HepG2 (cell line): ENCODE data around the gene UBA6. TPM values are rescaled to one million over a fixed set of nuclear protein-coding genes. Genes with fewer than 3 reads are reported as not detected.

Source experiments
- ATAC-seq: fragments of 200-7000 bp; cut with Tn5 transposase; 3 replicates; pipeline ENCODE4 v1.9.1; 2020; ENCODE audit warnings: mild to moderate bottlenecking, moderate library complexity
- BruUV-seq: library from RNA; stranded (reverse); fragments of 400-500 nt; replicated peaks from 2 replicates; lab custom pipeline; 2021; lab: Mats Ljungman, UMichigan
- CTCF ChIA-PET: fragments of 300-600 bp; formaldehyde crosslinking; extraction: SDS; loops from one replicate; lab custom pipeline; 2021; ENCODE audit warnings: low total read pairs, inconsistent platforms, low intra/inter-chr PET ratio; lab: Yijun Ruan, JAX
- POLR2A ChIA-PET: fragments of 350-600 bp; sonication (Branson Sonifier 250); formaldehyde crosslinking; loops from one replicate; lab custom pipeline; 2020; ENCODE audit warnings: antibody characterized with exemption, inconsistent platforms; lab: Yijun Ruan, JAX
- DNase-seq: peaks from one replicate; pipeline ENCODE4 v3.0.0-alpha.2; 2015; ENCODE audit warnings: low spot score
- FAIRE-seq: peaks from 3 replicates; lab custom pipeline; 2011; peaks lifted over from hg19 to GRCh38; lab: Jason Lieb, UNC
- H2AFZ ChIP-seq: one replicate; pipeline ENCODE4 v1.6.1; 2011; ENCODE audit warnings: low read length, inconsistent platforms
- H3K27ac ChIP-seq: fragments of 300-600 bp; 3 replicates; pipeline ENCODE4 v1.8.0; 2011; ENCODE audit warnings: mixed run types, mild to moderate bottlenecking, mixed read lengths, low read length, inconsistent platforms; ENCODE audit not compliant: insufficient read depth; ENCODE audit errors: extremely low read length
- H3K27me3 ChIP-seq, 2 experiments: fragments of 200-600 bp in 1 of 2; 2 replicates in 1 of 2; 3 replicates in 1 of 2; pipeline versions ENCODE4 v1.6.0 to v1.8.0; 2011; ENCODE audit warnings: low read length in 2 of 2, mild to moderate bottlenecking in 2 of 2, moderate library complexity in 2 of 2, inconsistent platforms in 1 of 2; ENCODE audit not compliant: insufficient read depth in 2 of 2, control insufficient read depth in 1 of 2
- H3K36me3 ChIP-seq, 2 experiments: fragments of 200-600 bp in 1 of 2; replicated peaks in 1 of 2; 2 replicates in 1 of 2; 3 replicates in 1 of 2; pipeline versions ENCODE4 v1.5.1 to v1.8.0; 2011; ENCODE audit warnings: low read length in 2 of 2, inconsistent platforms in 1 of 2; ENCODE audit not compliant: insufficient read depth in 2 of 2, control insufficient read depth in 1 of 2
- H3K4me1 ChIP-seq: 2 replicates; pipeline ENCODE4 v1.5.1; 2012; ENCODE audit warnings: low read length, inconsistent platforms; ENCODE audit not compliant: insufficient read depth
- H3K4me2 ChIP-seq: 2 replicates; pipeline ENCODE4 v1.6.0; 2011; ENCODE audit warnings: low read depth, low read length, inconsistent platforms
- H3K4me3 ChIP-seq, 3 experiments: fragments of 200-600 bp in 1 of 3; sonication (generic), shearing (Covaris generic) in 1 of 3; replicated peaks in 1 of 3; 2 replicates each; pipeline ENCODE4 v1.5.1; 2011 to 2016; ENCODE audit warnings: low read length in 3 of 3, inconsistent platforms in 2 of 3, low read depth in 2 of 3, mild to moderate bottlenecking in 2 of 3, control low read depth in 1 of 3, mixed read lengths in 1 of 3; ENCODE audit not compliant: insufficient read depth in 1 of 3
- H3K79me2 ChIP-seq: one replicate; pipeline ENCODE4 v1.6.1; 2011; ENCODE audit warnings: low read length, inconsistent platforms; ENCODE audit not compliant: insufficient read depth
- H3K9ac ChIP-seq: 2 replicates; pipeline ENCODE4 v1.6.0; 2011; ENCODE audit warnings: mild to moderate bottlenecking, low read depth, low read length, inconsistent platforms; ENCODE audit not compliant: insufficient read depth
- H3K9me3 ChIP-seq: 2 replicates; pipeline ENCODE4 v1.5.1; 2012; ENCODE audit warnings: mild to moderate bottlenecking, low read length
- H4K20me1 ChIP-seq: 2 replicates; pipeline ENCODE4 v1.6.0; 2011; ENCODE audit warnings: inconsistent platforms, mild to moderate bottlenecking, low read length, moderate library complexity; ENCODE audit not compliant: insufficient read depth
- EP300 ChIP-seq, 3 experiments: sonication (generic) in 1 of 3; formaldehyde crosslinking in 1 of 3; IDR thresholded peaks; 2 replicates each; pipeline versions ENCODE4 v1.5.1 to v1.6.1; 2011 to 2020; ENCODE audit warnings: low read depth in 2 of 3, low read length in 2 of 3, borderline replicate concordance in 1 of 3, improper control_type of control experiment in 1 of 3, mild to moderate bottlenecking in 1 of 3, missing genetic modification reagents in 1 of 3, moderate library complexity in 1 of 3
- KMT2A ChIP-seq: sonication (generic); formaldehyde crosslinking; IDR thresholded peaks from 2 replicates; pipeline ENCODE4 v1.4.0; 2020; ENCODE audit warnings: missing genetic modification reagents
- MTA1 ChIP-seq: sonication (generic); formaldehyde crosslinking; IDR thresholded peaks from 2 replicates; pipeline ENCODE4 v1.4.0; 2020; ENCODE audit warnings: missing genetic modification reagents, mild to moderate bottlenecking, borderline replicate concordance
- MTERF4 ChIP-seq: sonication (generic); formaldehyde crosslinking; IDR thresholded peaks from 2 replicates; pipeline ENCODE4 v1.8.0; 2023; ENCODE audit warnings: mild to moderate bottlenecking, missing genetic modification reagents
- NR2F2 ChIP-seq: IDR thresholded peaks from 2 replicates; pipeline ENCODE4 v1.6.1; 2012; ENCODE audit warnings: low read depth, inconsistent platforms, borderline replicate concordance
- RNF219 ChIP-seq: sonication (generic); formaldehyde crosslinking; IDR thresholded peaks from 2 replicates; pipeline ENCODE4 v1.5.0; 2020; ENCODE audit warnings: mild to moderate bottlenecking, missing genetic modification reagents
- SIN3A ChIP-seq: IDR thresholded peaks from 2 replicates; pipeline ENCODE4 v1.6.1; 2011; ENCODE audit warnings: low read depth, mild to moderate bottlenecking, control low read depth, low read length, borderline replicate concordance
- SSRP1 ChIP-seq: IDR thresholded peaks from 2 replicates; pipeline ENCODE4 v1.6.1; 2016; ENCODE audit warnings: control low read depth
- TMF1 ChIP-seq: sonication (generic); formaldehyde crosslinking; IDR thresholded peaks from 2 replicates; pipeline ENCODE4 v1.8.1; 2022; ENCODE audit warnings: low read depth, missing genetic modification reagents
- ZNF121 ChIP-seq: sonication (generic); formaldehyde crosslinking; IDR thresholded peaks from 2 replicates; pipeline ENCODE4 v1.5.0; 2020; ENCODE audit warnings: mild to moderate bottlenecking, missing genetic modification reagents
- ZNF160 ChIP-seq: sonication (generic); formaldehyde crosslinking; IDR thresholded peaks from 2 replicates; pipeline ENCODE4 v1.8.0; 2022; ENCODE audit warnings: mild to moderate bottlenecking, inconsistent platforms, missing genetic modification reagents
- ZNF24 ChIP-seq: fragments of 450-650 bp; IDR thresholded peaks from 2 replicates; pipeline ENCODE4 v1.6.1; 2017; ENCODE audit warnings: antibody characterized with exemption, mild to moderate bottlenecking
- ZNF253 ChIP-seq: sonication (generic); formaldehyde crosslinking; IDR thresholded peaks from 2 replicates; pipeline ENCODE4 v1.8.0; 2022; ENCODE audit warnings: mild to moderate bottlenecking, missing genetic modification reagents, borderline replicate concordance
- ZNF263 ChIP-seq: sonication (generic); formaldehyde crosslinking; IDR thresholded peaks from 2 replicates; pipeline ENCODE4 v1.4.0; 2020; ENCODE audit warnings: missing genetic modification reagents
- ZNF850 ChIP-seq: sonication (generic); formaldehyde crosslinking; conservative IDR thresholded peaks from 2 replicates; pipeline ENCODE4 v1.9.0; 2021; ENCODE audit warnings: mild to moderate bottlenecking, missing genetic modification reagents
- WGBS: methylation state at CpG from one replicate; pipeline ENCODE4 v1.1.6; 2017; ENCODE audit warnings: low lambda C conversion rate; 5-methylcytosine and 5-hydroxymethylcytosine counted together
- in situ Hi-C: cut with HindIII; loops from 2 replicates; pipeline ENCODE4 v1.10.0; 2017; ENCODE audit warnings: low pct_unique_long_range_greater_than_20kb; ENCODE audit not compliant: extremely low pct_ligation_motif_present
- intact Hi-C: fragments of 100-400 bp; cut with micrococcal nuclease; formaldehyde crosslinking; loops from one replicate; pipeline ENCODE4 v1.10.0; 2022; ENCODE audit not compliant: unreplicated experiment
- polyA plus RNA-seq, 8 experiments: library from polyadenylated mRNA; depleted of rRNA in 3 of 8; stranded (reverse) in 7 of 8; unstranded in 1 of 8; fragments of >200 nt; fragmentation: Illumina TruSeq in 4 of 8; extraction: Trizol in 4 of 8; gene quantifications; 2 replicates each; pipeline versions ENCODE4 v1.2.1 to v1.2.3, GENCODE V29; 2011 to 2016; ENCODE audit warnings: low read depth in 4 of 8, missing spikeins in 1 of 8, mixed read lengths in 1 of 8; ENCODE audit not compliant: insufficient read depth in 1 of 8
- total RNA-seq, 5 experiments: library from RNA; depleted of rRNA; stranded (reverse); fragments of >200 nt; fragmentation: Illumina TruSeq; extraction: Trizol; gene quantifications; 2 replicates each; pipeline ENCODE4 v1.2.3, GENCODE V29; 2016; ENCODE audit warnings: low read depth in 1 of 5
- TF ChIP-seq, protein P1 (sequence below): sonication (generic); formaldehyde crosslinking; IDR thresholded peaks from 2 replicates; pipeline ENCODE4 v1.5.1; 2020; ENCODE audit warnings: missing genetic modification reagents, mild to moderate bottlenecking, borderline replicate concordance
- TF ChIP-seq, protein P2 (sequence below): IDR thresholded peaks from 2 replicates; pipeline ENCODE4 v1.6.1; 2018; ENCODE audit warnings: missing genetic modification reagents

UBA6 gene
- total and polyA plus RNA-seq, 2 of the 13 experiments (the other 11 are each of a cell fraction or from before 2014, with no cell fraction given), result 33.3 to 75.4 TPM

GRCh38 chr4:67616478-67616877 lies 84.5 kb downstream of the UBA6 start:
- Histone ChIP-seq H3K9ac (no peak overlapping the region), H4K20me1 (no peaks in the 10 kb centered on the region), H3K27me3 (no peaks in the 10 kb centered on the region), H3K9me3 (no peaks in the 10 kb centered on the region), H3K4me1 (no peaks in the 10 kb centered on the region), H3K36me3 (peaks cover 2 to 29% of the 10 kb centered on the region in 2 experiments; a peak in 2 of 5 replicates), H3K79me2 (no peaks in the 10 kb centered on the region), H2AFZ (no peak overlapping the region), H3K27ac (no peak overlapping the region), H3K4me3 (no peak overlapping the region), H3K4me2 (no peak overlapping the region)
- intact Hi-C loops (loop anchor here (5.0 kb wide), 2 partner anchors 69 to 86 kb away; partner anchors contain the start of genes CENPC and UBA6), in situ Hi-C loops (no loop called here)
- BruUV-seq, result no TSS peak
- POLR2A ChIA-PET, result no interaction called here
- DNase-seq (no peak), FAIRE-seq (no peak), ATAC-seq (no peak)
- TF ChIP-seq SSRP1 (CRISPR knock-in tag), result no peak
- TF ChIP-seq, protein P1, sequence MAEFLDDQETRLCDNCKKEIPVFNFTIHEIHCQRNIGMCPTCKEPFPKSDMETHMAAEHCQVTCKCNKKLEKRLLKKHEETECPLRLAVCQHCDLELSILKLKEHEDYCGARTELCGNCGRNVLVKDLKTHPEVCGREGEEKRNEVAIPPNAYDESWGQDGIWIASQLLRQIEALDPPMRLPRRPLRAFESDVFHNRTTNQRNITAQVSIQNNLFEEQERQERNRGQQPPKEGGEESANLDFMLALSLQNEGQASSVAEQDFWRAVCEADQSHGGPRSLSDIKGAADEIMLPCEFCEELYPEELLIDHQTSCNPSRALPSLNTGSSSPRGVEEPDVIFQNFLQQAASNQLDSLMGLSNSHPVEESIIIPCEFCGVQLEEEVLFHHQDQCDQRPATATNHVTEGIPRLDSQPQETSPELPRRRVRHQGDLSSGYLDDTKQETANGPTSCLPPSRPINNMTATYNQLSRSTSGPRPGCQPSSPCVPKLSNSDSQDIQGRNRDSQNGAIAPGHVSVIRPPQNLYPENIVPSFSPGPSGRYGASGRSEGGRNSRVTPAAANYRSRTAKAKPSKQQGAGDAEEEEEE (CRISPR knock-in tag), result no peak
- TF ChIP-seq, protein P2, sequence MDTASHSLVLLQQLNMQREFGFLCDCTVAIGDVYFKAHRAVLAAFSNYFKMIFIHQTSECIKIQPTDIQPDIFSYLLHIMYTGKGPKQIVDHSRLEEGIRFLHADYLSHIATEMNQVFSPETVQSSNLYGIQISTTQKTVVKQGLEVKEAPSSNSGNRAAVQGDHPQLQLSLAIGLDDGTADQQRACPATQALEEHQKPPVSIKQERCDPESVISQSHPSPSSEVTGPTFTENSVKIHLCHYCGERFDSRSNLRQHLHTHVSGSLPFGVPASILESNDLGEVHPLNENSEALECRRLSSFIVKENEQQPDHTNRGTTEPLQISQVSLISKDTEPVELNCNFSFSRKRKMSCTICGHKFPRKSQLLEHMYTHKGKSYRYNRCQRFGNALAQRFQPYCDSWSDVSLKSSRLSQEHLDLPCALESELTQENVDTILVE, result no peak
- TF ChIP-seq ZNF263 (CRISPR knock-in tag), result no peak
- no peak for TF ChIP-seq ZNF121 (CRISPR knock-in tag)
- TF ChIP-seq ZNF253 (CRISPR knock-in tag), result no peak
- no peak for TF ChIP-seq TMF1 (CRISPR knock-in tag)
- no peak for TF ChIP-seq MTA1 (CRISPR knock-in tag)
- no peak for TF ChIP-seq ZNF850 (CRISPR knock-in tag)
- no peak for TF ChIP-seq KMT2A (CRISPR knock-in tag)
- no peak for TF ChIP-seq ZNF24
- no peak for TF ChIP-seq MTERF4
- no peak for TF ChIP-seq EP300 (IDR thresholded peaks at IDR 0.05; ENCODE audit: low read depth in 2 of 2, low read length in 2 of 2)
- TF ChIP-seq EP300 (CRISPR knock-in tag; IDR thresholded peaks at IDR 0.05; ENCODE audit: borderline replicate concordance), result no peak
- TF ChIP-seq RNF219 (CRISPR knock-in tag), result no peak
- TF ChIP-seq NR2F2, result no peak
- no peak for TF ChIP-seq ZNF160 (CRISPR knock-in tag)
- TF ChIP-seq SIN3A, result no peak
- WGBS, result 100% methylated on average over 1 of the region's 1 CpG
- CTCF ChIA-PET, result no interaction called here
